ENCODE results near the gene LIPN. TPM values are rescaled to one million over a fixed set of nuclear protein-coding genes. Genes with fewer than 3 reads are reported as not detected.
"Not testable (repeated sequence)": the region's sequence is repeated elsewhere in the genome, so short reads cannot be mapped to it uniquely, and the experiment has no call there.

LIPN gene, protein sequence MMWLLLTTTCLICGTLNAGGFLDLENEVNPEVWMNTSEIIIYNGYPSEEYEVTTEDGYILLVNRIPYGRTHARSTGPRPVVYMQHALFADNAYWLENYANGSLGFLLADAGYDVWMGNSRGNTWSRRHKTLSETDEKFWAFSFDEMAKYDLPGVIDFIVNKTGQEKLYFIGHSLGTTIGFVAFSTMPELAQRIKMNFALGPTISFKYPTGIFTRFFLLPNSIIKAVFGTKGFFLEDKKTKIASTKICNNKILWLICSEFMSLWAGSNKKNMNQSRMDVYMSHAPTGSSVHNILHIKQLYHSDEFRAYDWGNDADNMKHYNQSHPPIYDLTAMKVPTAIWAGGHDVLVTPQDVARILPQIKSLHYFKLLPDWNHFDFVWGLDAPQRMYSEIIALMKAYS
- not detected in 2 replicates for total RNA-seq (2014; rRNA removed; shearing (Covaris generic))

DNA sequence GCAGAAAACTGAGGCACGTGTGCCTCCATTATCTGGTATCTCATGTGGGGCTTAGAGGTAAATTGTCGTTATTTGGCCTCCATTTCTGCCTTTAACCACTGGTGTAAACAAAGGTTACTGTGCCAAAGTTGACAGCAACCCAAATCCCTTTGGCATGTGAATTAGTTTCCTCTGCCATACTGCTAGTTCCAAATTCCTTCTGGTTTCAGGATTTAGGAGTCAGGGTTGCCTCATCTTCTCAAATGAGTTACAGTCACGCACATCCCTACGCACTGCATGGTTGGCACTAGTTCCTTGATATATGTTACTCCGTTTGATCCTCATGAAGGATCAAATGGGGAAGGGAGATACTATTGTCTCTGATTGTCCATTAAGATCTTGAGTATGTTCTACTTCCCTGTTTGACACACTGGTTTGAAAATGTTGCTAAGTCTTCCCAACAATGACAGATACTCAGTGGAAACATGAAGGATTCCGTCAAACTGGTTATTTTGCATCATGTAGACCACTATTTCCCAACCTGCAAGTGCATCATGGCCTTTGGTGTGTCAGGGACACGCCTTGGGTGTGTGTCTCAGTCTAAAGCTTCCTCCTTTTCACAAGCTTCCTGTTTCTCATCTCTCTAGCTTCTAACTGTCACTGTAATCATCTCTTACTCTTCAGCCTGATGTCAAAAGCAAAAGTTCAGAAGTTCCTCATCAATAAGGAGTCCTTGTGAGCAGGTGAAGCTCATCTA, at the start of gene LIPN:
TSS of gene LIPN (plus strand) at position 655 of the 736 bp plus-strand sequence. CDS start 1,386 bp downstream, outside the sequence.
- H3K9me3 ChIP-seq (replicated peaks): no peaks in the 10 kb centered on the region
- H3K27me3 ChIP-seq (replicated peaks): peaks cover 20% of the 10 kb centered on the region
- H3K4me1 ChIP-seq (replicated peaks): no peaks in the 10 kb centered on the region
- no peak within 1 kb of the TSS for H3K4me3 ChIP-seq
- H3K27ac ChIP-seq: no peak within 1 kb of the TSS
- DNase-seq (ENCODE audit: low read depth in 1 of 2, low spot score in 2 of 2): no peak
- no peaks in the 10 kb centered on the region for H3K36me3 ChIP-seq

DNA sequence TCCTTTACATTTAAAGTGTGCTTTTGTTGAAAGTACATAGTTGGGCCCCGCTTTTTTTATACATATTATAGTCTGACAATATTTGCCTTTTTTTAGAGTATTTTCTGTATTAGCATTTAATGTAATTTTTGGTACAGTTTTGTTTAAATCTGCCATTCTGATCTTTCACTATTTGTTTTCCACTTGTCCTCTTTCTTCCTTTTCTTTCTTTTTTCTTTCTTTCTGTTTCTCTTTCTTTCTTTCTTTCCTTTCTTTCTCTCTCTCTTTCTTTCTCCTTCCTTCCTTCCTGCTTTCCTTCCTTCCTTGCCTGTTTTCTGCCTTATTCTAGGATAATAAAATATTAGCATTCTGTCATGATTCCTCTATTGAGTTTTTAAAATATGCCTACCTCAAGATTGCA, 44.3 kb upstream of the LIPN start:
- H3K27ac ChIP-seq: no peak overlapping the region
- H3K4me1 ChIP-seq (replicated peaks): no peaks in the 10 kb centered on the region
- peaks cover 5% of the 10 kb centered on the region; the same call in 1 of the 2 replicates for H3K27me3 ChIP-seq (replicated peaks)
- H3K36me3 ChIP-seq: no peaks in the 10 kb centered on the region
- no peak for DNase-seq (ENCODE audit: low read depth in 1 of 2, low spot score in 2 of 2)
- H3K4me3 ChIP-seq: no peak overlapping the region
- H3K9me3 ChIP-seq (replicated peaks): no peaks in the 10 kb centered on the region

DNA sequence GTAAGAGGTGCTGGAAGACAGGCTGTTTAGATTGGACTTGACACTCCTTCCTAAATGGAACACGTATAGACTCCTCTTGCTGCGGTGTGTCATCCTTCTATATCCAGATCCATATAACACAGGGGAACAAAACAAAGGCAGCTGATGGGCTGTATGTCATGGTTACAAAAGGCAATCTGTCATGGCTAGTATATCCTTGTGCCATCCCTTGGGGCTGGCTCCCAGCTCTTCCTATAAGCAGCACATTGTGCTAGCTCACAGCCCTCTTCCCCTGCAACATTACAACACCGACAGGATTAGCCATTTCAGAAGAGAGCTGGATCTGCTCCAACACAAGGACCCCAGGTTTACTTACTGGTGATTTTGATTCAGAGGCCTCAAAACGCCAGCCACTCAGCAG, 38.4 kb upstream of the LIPN start:
- DNase-seq (ENCODE audit: low read depth in 1 of 2, low spot score in 2 of 2): no peak
- Histone ChIP-seq H3K36me3 (no peaks in the 10 kb centered on the region), H3K27me3 (replicated peaks) (no peaks in the 10 kb centered on the region; the same call in 1 of the 2 replicates), H3K4me1 (replicated peaks) (no peaks in the 10 kb centered on the region), H3K27ac (no peak overlapping the region), H3K4me3 (no peak overlapping the region), H3K9me3 (replicated peaks) (no peaks in the 10 kb centered on the region)

DNA sequence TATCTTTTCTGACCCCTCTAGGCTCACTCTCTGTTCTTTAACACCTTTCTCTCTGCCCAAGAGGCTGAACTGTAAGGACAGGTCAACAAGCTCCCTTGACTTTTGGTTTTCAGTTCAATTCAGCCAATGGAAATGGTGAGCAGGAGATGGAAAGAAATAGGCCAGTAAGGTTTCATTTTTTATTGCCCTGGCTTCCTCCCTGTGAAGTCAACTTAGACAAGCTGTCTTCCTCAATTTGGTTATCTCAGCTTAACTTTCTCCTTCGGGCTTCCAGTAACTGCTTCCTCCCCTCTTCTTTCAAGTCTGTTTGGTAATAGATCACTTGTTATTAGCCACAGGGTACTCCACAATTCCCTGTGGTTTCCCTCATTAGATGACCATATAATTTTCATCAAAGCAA, 34.0 kb upstream of the LIPN start:
- Histone ChIP-seq H3K36me3 (no peaks in the 10 kb centered on the region), H3K9me3 (replicated peaks) (no peaks in the 10 kb centered on the region), H3K4me1 (replicated peaks) (no peaks in the 10 kb centered on the region), H3K4me3 (no peak overlapping the region), H3K27ac (no peak overlapping the region), H3K27me3 (replicated peaks) (peaks cover 6% of the 10 kb centered on the region)
- no peak for DNase-seq (ENCODE audit: low read depth in 1 of 2, low spot score in 2 of 2)

DNA sequence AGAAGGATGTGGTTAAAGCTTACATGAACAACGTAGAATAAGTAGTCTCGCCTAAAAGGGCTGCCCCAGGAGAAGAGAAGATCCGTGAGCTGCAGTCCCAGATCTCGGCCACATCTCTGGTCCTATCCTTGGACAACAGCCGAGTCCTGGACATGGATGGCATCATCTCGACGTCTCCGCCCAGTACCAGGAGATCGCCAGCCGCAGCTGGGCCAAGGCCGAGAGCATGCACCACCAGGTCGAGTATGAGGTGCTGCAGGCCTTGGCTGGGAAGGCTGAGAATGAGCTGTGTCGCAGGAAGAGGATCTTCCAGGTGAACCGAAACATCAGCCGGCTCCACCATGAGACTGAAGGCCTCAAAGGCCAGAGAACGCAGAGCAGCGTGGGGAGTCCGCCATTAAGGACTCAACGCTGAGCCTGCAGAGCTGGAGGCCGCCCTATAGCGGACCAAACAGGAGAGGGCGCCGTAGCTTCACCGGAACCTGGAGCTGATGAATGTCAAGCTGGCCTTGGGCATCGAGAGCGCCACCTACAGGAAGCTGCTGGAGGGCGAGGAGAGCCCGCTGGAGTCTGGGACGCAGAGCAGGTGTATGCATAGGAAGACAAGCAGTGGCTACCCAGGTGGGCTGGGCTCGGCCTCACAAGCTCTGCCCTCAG, 31.6 kb upstream of the LIPN start:
- H3K4me1 ChIP-seq (replicated peaks): no peaks in the 10 kb centered on the region
- H3K4me3 ChIP-seq: no peak overlapping the region
- H3K27ac ChIP-seq: no peak overlapping the region
- H3K36me3 ChIP-seq: no peaks in the 10 kb centered on the region
- no peak for DNase-seq (ENCODE audit: low read depth in 1 of 2, low spot score in 2 of 2)
- peaks cover 6% of the 10 kb centered on the region for H3K27me3 ChIP-seq (replicated peaks)
- no peaks in the 10 kb centered on the region for H3K9me3 ChIP-seq (replicated peaks)

DNA sequence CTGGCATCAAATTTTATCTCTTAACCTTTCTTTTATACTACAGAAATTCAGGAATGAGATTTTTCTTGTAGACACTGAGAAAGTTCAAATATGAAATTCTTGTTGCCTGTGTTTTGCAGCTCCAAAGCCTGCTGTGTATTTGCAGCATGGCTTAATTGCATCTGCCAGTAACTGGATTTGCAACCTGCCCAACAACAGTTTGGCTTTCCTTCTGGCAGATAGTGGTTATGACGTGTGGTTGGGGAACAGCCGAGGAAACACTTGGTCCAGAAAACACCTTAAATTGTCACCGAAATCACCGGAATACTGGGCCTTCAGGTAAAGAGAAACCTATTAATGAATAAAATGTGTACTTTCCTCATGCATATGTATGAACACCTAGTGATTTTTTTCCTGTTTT, 29.0 kb upstream of the LIPN start:
- DNase-seq (ENCODE audit: low read depth in 1 of 2, low spot score in 2 of 2): no peak
- no peak overlapping the region for H3K27ac ChIP-seq
- H3K9me3 ChIP-seq (replicated peaks): no peaks in the 10 kb centered on the region
- H3K27me3 ChIP-seq (replicated peaks): peaks cover 6% of the 10 kb centered on the region
- H3K36me3 ChIP-seq: no peaks in the 10 kb centered on the region
- H3K4me3 ChIP-seq: no peak overlapping the region
- no peaks in the 10 kb centered on the region for H3K4me1 ChIP-seq (replicated peaks)

DNA sequence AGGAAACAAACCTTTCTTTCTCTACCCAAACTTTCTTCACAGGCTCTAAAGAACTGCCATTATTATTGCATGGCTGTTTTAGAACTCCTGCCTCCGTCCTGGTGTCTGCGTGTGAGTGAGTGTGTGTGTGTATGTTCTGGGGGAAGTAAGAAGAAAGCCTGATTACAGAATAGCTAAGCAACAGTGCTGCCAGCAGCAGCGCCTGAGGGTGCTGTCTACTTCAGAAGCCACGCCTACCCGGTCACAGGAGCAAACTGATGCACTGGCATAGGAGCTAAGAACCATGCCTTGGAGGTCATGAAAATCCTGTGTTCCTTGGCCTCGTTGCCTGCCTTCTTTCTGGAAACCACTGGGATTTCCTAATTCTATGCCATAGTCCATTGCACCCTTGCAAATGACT, 28.5 kb upstream of the LIPN start:
- no peak for DNase-seq (ENCODE audit: low read depth in 1 of 2, low spot score in 2 of 2)
- H3K4me3 ChIP-seq: no peak overlapping the region
- peaks cover 6% of the 10 kb centered on the region for H3K27me3 ChIP-seq (replicated peaks)
- H3K4me1 ChIP-seq (replicated peaks): no peaks in the 10 kb centered on the region
- H3K27ac ChIP-seq: no peak overlapping the region
- no peaks in the 10 kb centered on the region for H3K36me3 ChIP-seq
- no peaks in the 10 kb centered on the region for H3K9me3 ChIP-seq (replicated peaks)

DNA sequence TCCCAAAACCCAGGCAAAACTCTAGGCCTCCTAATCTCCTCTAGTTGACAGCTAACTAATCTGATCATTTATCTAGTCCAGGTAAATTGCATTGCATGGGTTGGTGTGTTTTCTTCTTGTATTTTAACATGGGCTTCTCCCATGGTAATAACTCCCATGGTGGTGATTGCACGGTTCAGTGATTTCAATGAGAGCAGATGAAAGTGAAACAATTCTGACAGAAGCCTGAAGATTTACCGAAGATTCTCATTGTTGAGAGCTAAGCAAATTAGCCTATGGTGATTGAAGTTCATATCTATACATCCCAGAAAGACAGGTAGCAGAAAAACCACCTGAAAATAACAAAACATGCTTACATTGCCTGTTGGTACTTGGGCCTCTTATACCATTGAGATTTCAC, 26.6 kb upstream of the LIPN start:
- no peak overlapping the region for H3K27ac ChIP-seq
- no peaks in the 10 kb centered on the region for H3K9me3 ChIP-seq (replicated peaks)
- no peak for DNase-seq (ENCODE audit: low read depth in 1 of 2, low spot score in 2 of 2)
- H3K4me3 ChIP-seq: no peak overlapping the region
- no peaks in the 10 kb centered on the region for H3K36me3 ChIP-seq
- H3K27me3 ChIP-seq (replicated peaks): no peaks in the 10 kb centered on the region; the same call in 1 of the 2 replicates
- no peaks in the 10 kb centered on the region for H3K4me1 ChIP-seq (replicated peaks)

DNA sequence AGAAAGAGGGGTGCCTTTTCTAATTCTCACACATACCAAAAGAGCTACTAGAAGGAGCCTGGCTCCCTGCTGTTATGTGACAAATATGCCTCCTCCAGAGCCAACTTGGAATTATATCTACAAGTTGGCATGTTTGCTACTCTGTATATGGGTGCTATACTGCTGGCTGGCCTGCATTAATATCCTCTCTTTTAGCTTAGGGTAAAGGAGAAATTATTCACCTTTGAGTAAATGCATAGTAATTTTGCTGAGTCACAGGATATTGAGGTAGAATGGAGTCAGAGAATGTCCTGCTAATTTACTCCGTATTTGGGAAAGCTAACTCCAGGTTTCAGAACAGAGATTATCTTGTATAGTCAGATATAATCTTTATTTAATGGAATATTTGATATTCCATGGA, 24.2 kb upstream of the LIPN start:
- no peak overlapping the region for H3K4me3 ChIP-seq
- H3K9me3 ChIP-seq (replicated peaks): no peaks in the 10 kb centered on the region
- no peak for DNase-seq (ENCODE audit: low read depth in 1 of 2, low spot score in 2 of 2)
- no peaks in the 10 kb centered on the region for H3K36me3 ChIP-seq
- H3K27me3 ChIP-seq (replicated peaks): peaks cover 4% of the 10 kb centered on the region
- no peaks in the 10 kb centered on the region for H3K4me1 ChIP-seq (replicated peaks)
- H3K27ac ChIP-seq: no peak overlapping the region

DNA sequence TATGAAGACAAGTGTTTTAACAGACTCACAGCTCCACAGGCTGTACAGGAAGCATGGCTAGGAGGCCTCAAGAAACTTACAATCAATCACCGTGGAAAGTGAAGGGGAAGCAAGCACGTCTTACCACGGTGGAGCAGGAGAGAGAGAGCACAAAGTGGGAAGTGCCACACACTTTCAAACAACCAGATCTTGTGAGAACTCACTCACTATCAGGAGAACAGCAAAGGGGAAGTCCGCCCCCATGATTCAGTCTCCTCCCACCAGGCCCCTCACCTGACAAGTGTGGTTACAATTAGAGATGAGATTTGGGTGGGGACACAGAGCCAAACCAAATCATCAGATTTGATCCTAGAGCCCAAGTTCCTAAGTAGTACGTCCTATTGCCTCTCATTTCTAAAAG, 17.9 kb upstream of the LIPN start:
- not testable (repeated sequence) for DNase-seq (ENCODE audit: low read depth in 1 of 2, low spot score in 2 of 2); H3K4me1 ChIP-seq (replicated peaks); H3K4me3 ChIP-seq; H3K9me3 ChIP-seq (replicated peaks); H3K27ac ChIP-seq; H3K27me3 ChIP-seq (replicated peaks); H3K36me3 ChIP-seq

DNA sequence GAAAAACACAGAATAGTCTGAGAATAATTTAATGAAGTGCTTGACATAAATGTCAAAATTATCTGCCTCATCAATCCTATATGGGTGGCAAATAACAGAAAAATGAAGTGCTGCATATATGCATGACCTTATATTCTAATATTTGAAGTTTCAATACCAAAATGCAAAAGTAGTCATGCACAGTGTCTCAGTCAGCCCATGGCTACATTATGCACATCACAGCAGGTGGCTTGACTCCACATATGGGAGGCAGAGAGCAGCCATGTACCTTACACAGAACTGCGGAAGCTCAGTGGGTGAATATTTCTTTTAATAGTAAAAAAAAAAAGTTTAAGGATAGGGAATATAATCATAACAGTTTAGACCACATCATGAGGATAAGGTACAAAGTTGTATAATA, 17.4 kb upstream of the LIPN start:
- no peaks in the 10 kb centered on the region for H3K9me3 ChIP-seq (replicated peaks)
- no peak overlapping the region for H3K4me3 ChIP-seq
- no peaks in the 10 kb centered on the region for H3K4me1 ChIP-seq (replicated peaks)
- DNase-seq (ENCODE audit: low read depth in 1 of 2, low spot score in 2 of 2): no peak
- no peak overlapping the region for H3K27ac ChIP-seq
- H3K36me3 ChIP-seq: no peaks in the 10 kb centered on the region
- H3K27me3 ChIP-seq (replicated peaks): peaks cover 4% of the 10 kb centered on the region; the same call in 1 of the 2 replicates

DNA sequence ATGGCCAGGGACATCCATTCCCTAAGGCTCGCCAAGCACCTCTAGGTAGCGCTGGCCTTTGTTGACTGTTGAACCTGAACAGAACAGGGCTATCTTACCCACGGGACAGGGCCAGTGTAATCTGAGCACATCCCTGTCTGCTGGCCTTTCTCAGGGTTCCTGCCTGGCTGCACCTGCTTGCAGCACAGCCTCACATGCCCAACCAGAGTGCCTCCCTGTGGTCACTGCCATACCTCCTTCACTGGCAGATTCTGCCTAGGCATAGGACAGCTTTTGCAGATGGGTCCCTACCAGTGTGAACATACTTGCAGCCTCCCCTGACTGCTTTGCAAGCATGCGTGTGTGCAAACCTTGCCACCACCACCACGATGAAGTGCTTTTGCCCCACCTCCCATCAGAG, 15.8 kb upstream of the LIPN start:
- Histone ChIP-seq H3K9me3 (replicated peaks) (no peaks in the 10 kb centered on the region), H3K4me3 (no peak overlapping the region), H3K27ac (no peak overlapping the region), H3K36me3 (no peaks in the 10 kb centered on the region), H3K27me3 (replicated peaks) (no peaks in the 10 kb centered on the region; the same call in 1 of the 2 replicates), H3K4me1 (replicated peaks) (no peaks in the 10 kb centered on the region)
- DNase-seq (ENCODE audit: low read depth in 1 of 2, low spot score in 2 of 2): no peak

DNA sequence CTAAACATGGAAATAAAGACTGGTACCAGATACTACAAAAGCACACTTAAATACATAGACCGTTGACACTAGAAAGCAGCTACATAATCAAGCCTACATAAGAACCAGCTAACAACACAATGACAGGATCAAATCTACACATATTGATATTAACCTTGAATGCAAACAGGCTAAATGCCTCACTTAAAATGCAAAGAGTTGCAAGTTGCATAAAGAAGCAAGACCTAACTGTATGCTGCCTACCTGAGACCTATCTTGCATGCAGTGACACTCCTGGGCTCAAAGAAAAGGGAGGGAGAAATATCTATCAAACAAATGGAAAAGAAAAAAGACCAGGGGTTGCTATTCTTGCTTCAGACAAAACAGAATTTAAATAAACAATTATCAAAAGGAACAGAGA, 14.2 kb upstream of the LIPN start:
- H3K4me1 ChIP-seq (replicated peaks): no peaks in the 10 kb centered on the region
- DNase-seq (ENCODE audit: low read depth in 1 of 2, low spot score in 2 of 2): no peak

DNA sequence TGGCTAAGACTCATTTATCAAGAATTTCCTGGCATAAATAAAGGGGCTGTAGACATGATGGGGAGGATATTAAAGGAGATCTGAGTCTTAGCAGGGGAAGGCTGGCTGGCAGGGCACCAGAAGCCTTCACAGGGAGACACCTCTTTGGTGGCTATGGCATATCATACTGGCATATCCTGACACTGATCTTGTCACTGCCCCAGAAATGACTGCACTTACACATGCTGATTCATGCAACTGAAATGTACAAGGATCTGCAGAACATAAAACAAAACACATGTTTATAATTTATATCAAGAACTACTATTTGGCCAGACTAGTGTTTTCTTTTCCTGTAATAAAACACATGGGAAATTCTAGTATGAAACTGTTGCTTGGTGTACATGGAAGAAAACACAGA, 5.5 kb upstream of the LIPN start:
- Histone ChIP-seq H3K36me3 (no peaks in the 10 kb centered on the region), H3K4me1 (replicated peaks) (no peaks in the 10 kb centered on the region), H3K27ac (no peak overlapping the region), H3K27me3 (replicated peaks) (peaks cover 4% of the 10 kb centered on the region), H3K4me3 (no peak overlapping the region), H3K9me3 (replicated peaks) (no peaks in the 10 kb centered on the region)
- DNase-seq (ENCODE audit: low read depth in 1 of 2, low spot score in 2 of 2): no peak

More for the DNA sequence above, 14.2 kb upstream of the LIPN start:
- H3K36me3 ChIP-seq: no peaks in the 10 kb centered on the region
- H3K9me3 ChIP-seq (replicated peaks): no peaks in the 10 kb centered on the region
- H3K27ac ChIP-seq: no peak overlapping the region
- H3K27me3 ChIP-seq (replicated peaks): no peaks in the 10 kb centered on the region
- no peak overlapping the region for H3K4me3 ChIP-seq

Measured in SJSA1 (cell line).